Hindlimb muscle (tissue), 1 donor: Measurements from ENCODE around the gene HIVEP3. TPM values are rescaled to one million over a fixed set of nuclear protein-coding genes. Genes with fewer than 3 reads are reported as not detected.

Experiments
- DNase-seq: peaks from one replicate; pipeline ENCODE4 v3.0.0-alpha.2; 2013
- polyA plus RNA-seq: library from polyadenylated mRNA; unstranded; fragments of 120-200 nt; gene quantifications from one replicate; pipeline ENCODE4 v1.2.1, GENCODE V29; 2013; ENCODE audit not compliant: insufficient read length

The HIVEP3 gene
- polyA plus RNA-seq, 1 donor = 3.1 TPM

- DNase-seq = no peak
Observed at GRCh38 chr1:41920658-41921057, 1.9 kb upstream of the HIVEP3 start.

- no peak for DNase-seq
Observed at GRCh38 chr1:41919764-41920397, 1.2 kb upstream of the HIVEP3 start.

- DNase-seq = no peak
Observed at GRCh38 chr1:41919131-41919530, 409 bp upstream of the HIVEP3 start.

- DNase-seq = peak; percentile 6
Observed at GRCh38 chr1:41917835-41918449, 780 bp downstream of the HIVEP3 start.

GRCh38 chr1:41917076-41917475 lies 1.6 kb downstream of the HIVEP3 start:
- no peak for DNase-seq

- no peak for DNase-seq
Observed at GRCh38 chr1:41915786-41916571, 2.7 kb downstream of the HIVEP3 start.

GRCh38 chr1:41914516-41914915 lies 4.2 kb downstream of the HIVEP3 start:
- no peak for DNase-seq

- DNase-seq = no peak
Observed at GRCh38 chr1:41913014-41913413, 5.7 kb downstream of the HIVEP3 start.

- no peak for DNase-seq
Observed at GRCh38 chr1:41908288-41908895, 10.3 kb downstream of the HIVEP3 start.

GRCh38 chr1:41907446-41907845 lies 11.3 kb downstream of the HIVEP3 start:
- no peak for DNase-seq

GRCh38 chr1:41906943-41907342 lies 11.8 kb downstream of the HIVEP3 start:
- no peak for DNase-seq

- DNase-seq = no peak
Observed at GRCh38 chr1:41905093-41905675, 13.5 kb downstream of the HIVEP3 start.

GRCh38 chr1:41902664-41903063 lies 16.1 kb downstream of the HIVEP3 start:
- no peak for DNase-seq

GRCh38 chr1:41902159-41902577 lies 16.6 kb downstream of the HIVEP3 start:
- no peak for DNase-seq

- no peak for DNase-seq
Observed at GRCh38 chr1:41901551-41901950, 17.2 kb downstream of the HIVEP3 start.

- no peak for DNase-seq
Observed at GRCh38 chr1:41900603-41901444, 17.9 kb downstream of the HIVEP3 start.

GRCh38 chr1:41898191-41898713 lies 20.5 kb downstream of the HIVEP3 start:
- no peak for DNase-seq

- DNase-seq = no peak
Observed at GRCh38 chr1:41895552-41895951, 23.2 kb downstream of the HIVEP3 start.

GRCh38 chr1:41894808-41895483 lies 23.8 kb downstream of the HIVEP3 start:
- DNase-seq = no peak

- no peak for DNase-seq
Observed at GRCh38 chr1:41894101-41894807, 24.5 kb downstream of the HIVEP3 start.
